Lower leg skin (tissue), 3 donors: ENCODE results near the gene SCLY.

Experiments
- CTCF ChIP-seq, 3 donors: fragments of 450-650 bp; IDR thresholded peaks; one replicate each; pipeline ENCODE4 v1.5.1; 2016; ENCODE audit warnings: antibody characterized with exemption in 3 of 3, mild to moderate bottlenecking in 3 of 3, moderate library complexity in 2 of 3
- POLR2A ChIP-seq, 2 donors: fragments of 450-650 bp; IDR thresholded peaks; one replicate each; pipeline ENCODE4 v1.6.1; 2016 to 2017; ENCODE audit warnings: antibody characterized with exemption in 2 of 2, mild to moderate bottlenecking in 1 of 2, moderate library complexity in 1 of 2

GRCh38 chr2:238130111-238130695 lies 69.4 kb downstream of the SCLY start:
- no peak for TF ChIP-seq POLR2A (IDR thresholded peaks at IDR 0.05)
- TF ChIP-seq CTCF (IDR thresholded peaks at IDR 0.05) = no peak
